Activated CD8-positive, alpha-beta memory T cell treated with anti-CD3 and anti-CD28 coated beads for 24 hours (primary cell): ENCODE measurements around the gene ADAMTS2.

Experiments
- DNase-seq: peaks from one replicate; pipeline ENCODE4 v3.0.0-alpha.2; 2020

Gene ADAMTS2

GRCh38 chr5:179190851-179191505 lies 154.3 kb downstream of the ADAMTS2 start:
- no peak for DNase-seq

GRCh38 chr5:179188636-179189035 lies 156.6 kb downstream of the ADAMTS2 start:
- DNase-seq: no peak

GRCh38 chr5:179187681-179188575 lies 157.3 kb downstream of the ADAMTS2 start:
- DNase-seq: no peak

GRCh38 chr5:179187229-179187678 lies 158.0 kb downstream of the ADAMTS2 start:
- DNase-seq: no peak

GRCh38 chr5:179186801-179187200 lies 158.5 kb downstream of the ADAMTS2 start:
- DNase-seq: no peak

GRCh38 chr5:179185941-179186411 lies 159.3 kb downstream of the ADAMTS2 start:
- DNase-seq: no peak

GRCh38 chr5:179185256-179185940 lies 159.9 kb downstream of the ADAMTS2 start:
- DNase-seq: no peak

GRCh38 chr5:179184521-179185050 lies 160.7 kb downstream of the ADAMTS2 start:
- no peak for DNase-seq

GRCh38 chr5:179183481-179183880 lies 161.8 kb downstream of the ADAMTS2 start:
- DNase-seq: no peak

GRCh38 chr5:179182601-179183000 lies 162.7 kb downstream of the ADAMTS2 start:
- DNase-seq: no peak

GRCh38 chr5:179181988-179182387 lies 163.3 kb downstream of the ADAMTS2 start:
- DNase-seq: no peak

- no peak for DNase-seq
These were observed 164.2 kb downstream of the ADAMTS2 start for GRCh38 chr5:179180921-179181645.

GRCh38 chr5:179180061-179180610 lies 165.1 kb downstream of the ADAMTS2 start:
- no peak for DNase-seq

GRCh38 chr5:179177711-179178575 lies 167.3 kb downstream of the ADAMTS2 start:
- no peak for DNase-seq

GRCh38 chr5:179176571-179177230 lies 168.6 kb downstream of the ADAMTS2 start:
- DNase-seq: no peak

- no peak for DNase-seq
These were observed 169.1 kb downstream of the ADAMTS2 start for GRCh38 chr5:179176166-179176565.

- no peak for DNase-seq
These were observed 173.2 kb downstream of the ADAMTS2 start for GRCh38 chr5:179171816-179172745.

- no peak for DNase-seq
These were observed 173.9 kb downstream of the ADAMTS2 start for GRCh38 chr5:179171251-179171815.

GRCh38 chr5:179170606-179171005 lies 174.7 kb downstream of the ADAMTS2 start:
- no peak for DNase-seq
